Stomach (tissue), 4 donors: Measurements from ENCODE around the gene ELMO3.
A peak's percentile ranks its signal among the peaks of the same experiment; 100 is the strongest.

Source experiments
- CTCF ChIP-seq, 7 experiments: fragments of 450-650 bp in 4 of 7; fragments of 200-600 bp in 3 of 7; sonication (generic) in 3 of 7; IDR thresholded peaks; one replicate each; pipeline ENCODE4 v1.5.1; 2016 to 2019; ENCODE audit warnings: antibody characterized with exemption in 7 of 7, control low read depth in 2 of 7, mild to moderate bottlenecking in 1 of 7
- POLR2A ChIP-seq, 4 donors: fragments of 450-650 bp; IDR thresholded peaks; one replicate each; pipeline ENCODE4 v1.6.1; 2016; ENCODE audit warnings: antibody characterized with exemption in 4 of 4, control low read depth in 2 of 4, mild to moderate bottlenecking in 1 of 4, moderate library complexity in 1 of 4
- POLR2AphosphoS5 ChIP-seq, 3 donors: sonication (generic); formaldehyde crosslinking; IDR thresholded peaks; one replicate each; pipeline ENCODE4 v1.6.1; 2016; ENCODE audit warnings: antibody characterized with exemption in 3 of 3

GRCh38 chr16:67181346-67181745 lies 17.6 kb upstream of the ELMO3 start:
- no peak for TF ChIP-seq CTCF (IDR thresholded peaks at IDR 0.05)
- no peak for TF ChIP-seq POLR2A (IDR thresholded peaks at IDR 0.05)
- peak in 1 of 3 donors; percentile 36 for TF ChIP-seq POLR2AphosphoS5 (IDR thresholded peaks at IDR 0.05)
